ENCODE measurements around the gene ELOF1.
A peak's percentile ranks its signal among the peaks of the same experiment; 100 is the strongest.

ELOF1 gene

DNA sequence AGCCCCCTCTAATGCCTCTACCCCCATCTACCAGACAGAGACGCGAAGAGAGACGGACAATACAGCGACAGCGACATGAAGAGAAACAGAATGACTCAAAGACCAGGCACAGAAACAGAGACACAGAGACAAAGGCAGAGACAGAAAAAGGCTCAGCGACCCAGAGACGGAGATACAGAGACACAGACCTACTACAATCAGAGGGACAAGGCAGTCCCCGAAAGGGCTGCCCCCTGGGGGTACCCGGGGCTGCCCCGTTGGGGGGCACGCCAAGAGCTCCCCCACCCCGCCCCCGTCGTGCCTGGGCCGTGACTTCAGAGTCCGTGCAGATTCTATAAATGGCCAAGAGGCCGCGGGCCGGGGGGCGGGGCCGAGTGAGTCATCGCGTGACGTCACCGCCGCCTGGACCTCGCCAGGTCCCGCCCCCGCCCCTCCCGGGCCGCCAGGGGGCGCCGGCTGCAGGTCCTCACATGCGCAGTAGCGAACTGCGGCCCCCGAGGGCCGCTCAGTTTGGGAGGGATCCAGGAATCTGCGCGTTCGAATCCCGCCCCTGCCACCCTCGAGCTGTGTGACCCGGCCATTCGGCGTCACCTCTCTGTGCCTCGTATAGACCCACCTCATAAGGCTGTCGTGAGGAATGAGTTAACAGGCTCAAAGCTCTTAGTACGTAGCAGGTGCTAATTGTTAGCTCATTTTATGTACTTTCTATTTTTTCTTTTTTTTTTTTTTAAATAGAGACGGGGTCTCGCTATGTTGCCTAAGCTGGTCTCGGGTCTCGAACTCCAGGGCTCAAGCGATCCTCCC is 23.0 kb downstream of the ELOF1 start:
- peak; percentile 65 to 67 for DNase-seq (ENCODE audit: low read depth in 2 of 2)

DNA sequence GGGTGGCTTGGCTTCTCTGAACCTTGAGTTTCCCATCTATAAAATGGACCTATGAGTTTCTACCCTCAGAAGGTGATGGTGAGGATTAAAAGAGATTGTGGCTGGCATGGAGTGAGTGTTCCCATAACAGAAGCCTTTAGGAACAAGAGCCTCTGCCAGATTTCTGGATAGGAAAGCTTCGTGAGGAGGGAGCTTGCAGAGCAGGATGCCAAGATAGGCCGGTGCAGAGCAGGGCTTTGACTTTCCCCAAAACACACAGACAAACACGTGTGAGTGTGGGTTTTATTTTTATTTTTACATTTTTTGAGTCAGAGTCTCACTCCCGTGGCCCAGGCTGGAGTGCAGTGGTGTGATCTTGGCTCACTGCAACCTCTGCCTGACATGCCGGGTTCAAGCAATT is 24.1 kb downstream of the ELOF1 start:
- no peak for DNase-seq (ENCODE audit: low read depth in 2 of 2)

GRCh38 chr19:11534538-11534937 is 24.5 kb downstream of the ELOF1 start:
- no peak for DNase-seq (ENCODE audit: low read depth in 2 of 2)

- DNase-seq (ENCODE audit: low read depth in 2 of 2) = no peak
Measured at GRCh38 chr19:11530432-11530831, 28.6 kb downstream of the ELOF1 start.

DNA sequence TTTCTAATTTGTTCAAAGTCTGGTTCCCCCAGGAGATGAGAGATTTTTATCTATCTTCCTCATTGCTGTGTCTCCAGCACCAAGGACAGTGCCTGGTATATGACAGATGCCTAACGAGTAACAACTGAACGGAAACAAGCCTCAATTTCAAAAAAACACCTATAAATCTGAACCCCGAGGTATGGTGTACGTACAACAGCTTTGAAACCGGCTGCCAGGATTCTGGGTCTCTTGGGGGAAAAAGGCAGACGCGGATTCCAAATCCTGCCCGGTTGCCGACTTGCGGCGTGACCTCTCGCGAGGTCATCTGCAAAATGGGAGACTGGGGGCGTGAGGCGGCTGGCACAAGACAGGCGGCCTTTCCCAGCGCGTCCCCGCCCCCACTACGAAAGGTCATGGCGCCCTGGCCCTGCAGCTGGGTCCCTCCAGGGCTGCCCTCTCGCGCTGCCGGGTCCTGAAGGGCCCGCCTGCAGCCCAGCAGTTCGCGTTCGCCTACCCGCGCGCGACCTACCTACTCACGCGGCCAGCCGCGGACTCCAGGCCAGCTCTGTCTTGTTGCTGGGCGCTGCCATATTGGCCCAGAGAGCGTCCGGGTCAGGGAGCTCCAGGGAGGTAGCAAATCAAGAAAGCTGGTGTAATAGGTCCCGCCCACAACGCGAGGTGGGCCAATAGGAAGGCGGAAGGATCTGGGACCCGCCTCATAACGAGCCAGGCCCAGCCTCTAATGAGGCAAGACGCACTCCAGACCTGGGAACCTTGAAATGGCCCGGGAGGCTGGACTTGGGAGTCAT is 30.3 kb downstream of the ELOF1 start, which contains the start of gene ECSIT:
Gene ECSIT (minus strand): TSS at position 584 of the 791 bp plus-strand sequence. CDS start 9,964 bp downstream, outside the sequence.
- peak; percentile 82 to 89 for DNase-seq (ENCODE audit: low read depth in 2 of 2)

GRCh38 chr19:11519138-11519537 is 39.9 kb downstream of the ELOF1 start:
- DNase-seq (ENCODE audit: low read depth in 2 of 2) = no peak

GRCh38 chr19:11513946-11514345 is 45.1 kb downstream of the ELOF1 start:
- DNase-seq (ENCODE audit: low read depth in 2 of 2) = no peak

DNA sequence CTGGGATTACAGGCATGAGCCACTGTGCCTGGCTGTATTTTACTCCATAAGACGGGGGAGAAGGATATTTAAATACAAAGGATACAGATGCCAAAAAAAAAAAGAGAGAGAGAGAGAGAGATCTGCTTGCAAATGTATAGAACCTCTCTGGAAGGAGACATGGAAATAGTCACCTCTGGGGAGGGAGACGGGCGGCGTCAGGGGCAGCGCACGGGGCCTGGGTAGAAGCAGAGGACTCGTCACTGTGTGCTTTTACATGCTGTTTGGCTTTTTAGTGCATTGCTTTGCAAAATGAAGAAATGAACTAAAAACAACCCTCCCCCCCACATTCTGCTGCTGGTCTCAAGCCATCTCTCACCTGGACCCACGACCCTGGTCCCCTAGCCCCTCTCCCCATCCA is 48.6 kb downstream of the ELOF1 start:
- DNase-seq (ENCODE audit: low read depth in 2 of 2) = no peak

- DNase-seq (ENCODE audit: low read depth in 2 of 2) = no peak
Measured at GRCh38 chr19:11507370-11508078, 51.5 kb downstream of the ELOF1 start.

- DNase-seq (ENCODE audit: low read depth in 2 of 2) = no peak
Measured at GRCh38 chr19:11506967-11507366, 52.1 kb downstream of the ELOF1 start.

- no peak for DNase-seq (ENCODE audit: low read depth in 2 of 2)
Measured at GRCh38 chr19:11506101-11506555, 52.9 kb downstream of the ELOF1 start.

DNA sequence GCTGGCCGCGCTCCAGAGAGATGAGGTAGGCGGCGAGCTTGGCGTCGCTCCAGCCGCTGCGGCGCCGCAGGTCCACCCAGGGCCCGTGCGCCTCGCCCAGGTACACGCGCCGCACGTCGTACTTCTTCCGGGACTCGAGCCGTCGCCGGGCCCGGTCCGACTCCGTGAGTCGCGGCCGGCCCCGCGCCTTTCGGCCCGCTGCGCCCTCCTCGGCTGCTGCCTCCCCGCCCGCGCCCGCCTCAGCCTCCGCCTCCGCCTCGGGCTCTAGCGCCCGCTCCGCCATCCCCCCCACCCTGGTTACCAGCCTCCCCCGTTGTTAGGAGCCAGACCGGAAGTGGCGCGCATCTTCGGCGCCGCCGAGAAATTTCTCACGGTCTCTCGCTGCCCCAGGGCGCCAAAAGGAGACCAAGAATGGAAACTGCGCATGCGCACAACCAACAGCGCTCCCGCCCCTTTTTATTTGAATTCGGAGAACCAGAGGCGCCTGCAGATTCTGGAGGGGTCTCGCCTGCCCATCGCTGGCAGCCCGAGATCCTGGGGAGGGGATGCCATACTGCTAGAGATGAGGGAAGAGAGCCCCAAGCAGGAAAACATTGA is 53.4 kb downstream of the ELOF1 start, which contains the start of gene ZNF653:
Gene ZNF653 (minus strand): TSS at position 336 of the 597 bp plus-strand sequence. CDS start 53 bp downstream, at position 283.
- peak; percentile 83 to 90 for DNase-seq (ENCODE audit: low read depth in 2 of 2)

DNA sequence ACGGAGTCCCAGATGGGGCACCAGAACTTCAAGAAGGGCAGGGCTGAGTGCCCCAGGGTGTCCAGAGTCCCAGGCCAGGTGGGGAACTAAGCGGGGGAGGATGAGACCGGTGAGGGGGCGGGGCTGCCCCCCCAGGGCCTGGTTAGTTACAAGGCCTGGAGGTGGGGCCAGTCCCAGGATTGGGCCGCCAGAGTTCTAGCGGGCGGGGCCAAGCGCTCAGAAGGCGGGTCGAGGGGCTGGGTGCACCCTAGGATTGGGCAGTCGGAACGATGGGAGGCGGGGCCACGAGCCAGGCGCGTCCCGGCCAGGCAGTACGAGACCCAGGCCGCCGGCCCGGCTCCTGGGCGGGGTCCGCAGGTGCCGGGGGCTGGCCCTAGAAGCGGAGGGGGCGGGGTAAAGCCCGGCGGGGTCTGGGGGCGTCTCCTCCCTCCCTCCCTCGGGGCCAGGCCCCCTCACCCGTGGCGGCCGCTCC is 54.0 kb downstream of the ELOF1 start:
- peak; percentile 89 to 93 for DNase-seq (ENCODE audit: low read depth in 2 of 2)

DNA sequence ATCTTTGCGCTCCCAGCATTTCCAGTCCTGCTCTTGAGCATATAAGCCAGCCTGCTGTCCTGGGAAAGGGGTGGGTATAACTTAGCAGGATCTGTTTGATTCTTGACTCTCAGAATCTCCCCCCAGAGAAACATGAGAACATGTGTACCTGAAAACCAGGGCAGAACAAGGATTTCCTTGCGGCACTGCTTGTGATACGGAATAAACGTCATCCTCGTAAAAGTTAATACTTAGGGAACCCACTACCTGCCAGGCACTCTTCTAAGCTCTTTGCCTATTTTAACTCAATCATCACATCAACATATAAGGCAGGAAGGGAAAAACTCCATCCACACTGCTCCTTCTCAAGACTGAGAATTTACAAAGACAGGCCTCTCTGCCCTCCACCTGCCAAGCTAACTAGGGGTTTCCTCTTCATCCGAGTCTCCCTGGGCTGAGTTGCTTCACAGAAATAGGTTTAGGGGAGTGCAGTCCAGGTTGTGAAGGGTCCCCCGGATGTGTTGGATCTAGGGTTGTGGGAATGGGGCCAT is 54.5 kb downstream of the ELOF1 start:
- no peak for DNase-seq (ENCODE audit: low read depth in 2 of 2)
